H1 (cell line): ENCODE measurements around the gene DUSP18. TPM values are rescaled to one million over a fixed set of nuclear protein-coding genes. Genes with fewer than 3 reads are reported as not detected.
A peak's percentile ranks its signal among the peaks of the same experiment; 100 is the strongest.

Source experiments
- CTCF ChIA-PET: fragments of 300-600 bp; sonication (Branson Sonifier 250); formaldehyde crosslinking; loops from one replicate; lab custom pipeline; 2021; ENCODE audit not compliant: partially characterized antibody; lab: Charles Lee
- POLR2A ChIA-PET: fragments of 300-600 bp; sonication (Branson Sonifier 250); formaldehyde crosslinking; loops from one replicate; lab custom pipeline; 2021; ENCODE audit warnings: inconsistent platforms; ENCODE audit not compliant: partially characterized antibody; lab: Charles Lee
- DNase-seq, 2 experiments: peaks; one replicate each; pipeline versions ENCODE4 v3.0.0 to v3.0.0-alpha.2; 2010 to 2022; ENCODE audit warnings: low spot score in 2 of 2, low read depth in 1 of 2, mixed read lengths in 1 of 2
- FAIRE-seq: peaks from 2 replicates; lab custom pipeline; 2011; peaks lifted over from hg19 to GRCh38; lab: Jason Lieb, UNC
- H2AFZ ChIP-seq: 2 replicates; pipeline ENCODE4 v1.8.1; 2012; ENCODE audit warnings: low read length, inconsistent platforms
- H2AK5ac ChIP-seq: 2 replicates; pipeline ENCODE4 v1.6.1; 2013; ENCODE audit warnings: low read depth, low read length
- H2BK120ac ChIP-seq: replicated peaks from 2 replicates; pipeline ENCODE3; 2013; ENCODE audit warnings: low read depth, low read length, inconsistent platforms
- H2BK12ac ChIP-seq: 2 replicates; pipeline ENCODE4 v1.6.1; 2013; ENCODE audit warnings: low read depth, low read length
- H2BK15ac ChIP-seq: 2 replicates; pipeline ENCODE4 v1.6.1; 2013; ENCODE audit warnings: low read length
- H2BK20ac ChIP-seq: 2 replicates; pipeline ENCODE4 v1.6.1; 2013; ENCODE audit warnings: low read length
- H2BK5ac ChIP-seq: 2 replicates; pipeline ENCODE4 v1.6.1; 2013; ENCODE audit warnings: low read depth, low read length
- H3K14ac ChIP-seq: 2 replicates; pipeline ENCODE4 v1.6.1; 2013; ENCODE audit warnings: inconsistent platforms; ENCODE audit not compliant: insufficient read length
- H3K18ac ChIP-seq: 2 replicates; pipeline ENCODE4 v1.6.1; 2013; ENCODE audit warnings: low read length; ENCODE audit errors: extremely low read depth
- H3K23ac ChIP-seq: 2 replicates; pipeline ENCODE4 v1.6.1; 2013; ENCODE audit warnings: inconsistent platforms; ENCODE audit not compliant: insufficient read length
- H3K23me2 ChIP-seq: 2 replicates; pipeline ENCODE4 v1.6.1; 2013; ENCODE audit warnings: low read depth, low read length
- H3K27ac ChIP-seq: 2 replicates; pipeline ENCODE4 v1.6.1; 2011; ENCODE audit warnings: low read depth, low read length, inconsistent platforms
- H3K27me3 ChIP-seq, 4 experiments: replicated peaks in 1 of 4; 1 replicate in 1 of 4; 2 replicates in 3 of 4; pipeline versions ENCODE4 v1.6.1 to v1.8.1; 2011 to 2013; ENCODE audit warnings: low read length in 3 of 4, mild to moderate bottlenecking in 3 of 4, inconsistent platforms in 2 of 4, mixed read lengths in 2 of 4, moderate library complexity in 1 of 4; ENCODE audit not compliant: control insufficient read depth in 3 of 4, insufficient read depth in 3 of 4; ENCODE audit errors: extremely low read depth in 1 of 4
- H3K36me3 ChIP-seq, 4 experiments: 2 replicates each; pipeline versions ENCODE4 v1.6.1 to v1.8.1; 2011 to 2013; ENCODE audit warnings: mild to moderate bottlenecking in 4 of 4, low read length in 3 of 4, moderate library complexity in 2 of 4, control low read depth in 1 of 4, inconsistent platforms in 1 of 4; ENCODE audit not compliant: insufficient read depth in 4 of 4, control insufficient read depth in 2 of 4
- H3K4ac ChIP-seq: replicated peaks from 2 replicates; pipeline ENCODE3; 2013; ENCODE audit warnings: low read length, low read depth, mixed read lengths, inconsistent platforms; ENCODE audit not compliant: insufficient read length
- H3K4me1 ChIP-seq, 4 experiments: replicated peaks in 1 of 4; 1 replicate in 1 of 4; 2 replicates in 3 of 4; pipeline versions ENCODE4 v1.6.1 to v1.8.1; 2011 to 2013; ENCODE audit warnings: low read length in 3 of 4, inconsistent platforms in 2 of 4, mixed read lengths in 1 of 4; ENCODE audit not compliant: insufficient read depth in 4 of 4, control insufficient read depth in 3 of 4
- H3K4me2 ChIP-seq, 2 experiments: 2 replicates each; pipeline versions ENCODE4 v1.6.1 to v1.8.1; 2011 to 2013; ENCODE audit warnings: low read depth in 2 of 2, low read length in 2 of 2, control low read depth in 1 of 2, inconsistent platforms in 1 of 2, mild to moderate bottlenecking in 1 of 2; ENCODE audit not compliant: insufficient read depth in 1 of 2
- H3K4me3 ChIP-seq, 4 experiments: fragments of 200-600, 300-600 bp in 1 of 4; sonication (generic), shearing (Covaris generic), sonication (Bioruptor Twin) in 1 of 4; 2 replicates each; pipeline versions ENCODE4 v1.5.1 to v1.8.1; 2011 to 2016; ENCODE audit warnings: low read length in 4 of 4, low read depth in 3 of 4, control low read depth in 2 of 4, inconsistent platforms in 2 of 4, mild to moderate bottlenecking in 2 of 4, mixed read lengths in 1 of 4, moderate library complexity in 1 of 4; ENCODE audit not compliant: insufficient read depth in 2 of 4; ENCODE audit errors: extremely low read depth in 1 of 4
- H3K56ac ChIP-seq: replicated peaks from 2 replicates; pipeline ENCODE3; 2013; ENCODE audit warnings: low read depth, mild to moderate bottlenecking, mixed read lengths, low read length, inconsistent platforms; ENCODE audit not compliant: insufficient read length
- H3K79me1 ChIP-seq: 2 replicates; pipeline ENCODE4 v1.6.1; 2013; ENCODE audit warnings: low read depth, low read length, control low read depth
- H3K79me2 ChIP-seq, 2 experiments: 2 replicates each; pipeline versions ENCODE4 v1.6.1 to v1.8.1; 2012 to 2013; ENCODE audit warnings: low read length in 2 of 2, mild to moderate bottlenecking in 2 of 2, inconsistent platforms in 1 of 2; ENCODE audit not compliant: insufficient read depth in 2 of 2, control insufficient read depth in 1 of 2
- H3K9ac ChIP-seq, 4 experiments: replicated peaks in 1 of 4; 1 replicate in 1 of 4; 2 replicates in 3 of 4; pipeline versions ENCODE4 v1.6.1 to v1.8.1; 2011 to 2013; ENCODE audit warnings: low read depth in 3 of 4, low read length in 3 of 4, control low read depth in 2 of 4, mild to moderate bottlenecking in 2 of 4, moderate library complexity in 2 of 4, inconsistent platforms in 1 of 4; ENCODE audit errors: extremely low read depth in 1 of 4
- H3K9me3 ChIP-seq, 2 experiments: 2 replicates each; pipeline versions ENCODE4 v1.6.1 to v1.8.1; 2012 to 2013; ENCODE audit warnings: mild to moderate bottlenecking in 2 of 2, moderate library complexity in 2 of 2, control low read depth in 1 of 2, inconsistent platforms in 1 of 2, low read depth in 1 of 2, low read length in 1 of 2, mixed read lengths in 1 of 2; ENCODE audit not compliant: insufficient read depth in 2 of 2
- H4K20me1 ChIP-seq, 2 experiments: replicated peaks in 1 of 2; 2 replicates each; pipeline versions ENCODE3 to v1.8.1; 2011 to 2013; ENCODE audit warnings: inconsistent platforms in 2 of 2, low read length in 2 of 2, mild to moderate bottlenecking in 1 of 2; ENCODE audit not compliant: insufficient read depth in 2 of 2, control insufficient read depth in 1 of 2
- H4K5ac ChIP-seq: 2 replicates; pipeline ENCODE4 v1.6.1; 2013; ENCODE audit warnings: low read length, low read depth, mixed read lengths, inconsistent platforms; ENCODE audit not compliant: insufficient read length
- H4K8ac ChIP-seq: 2 replicates; pipeline ENCODE4 v1.8.0; 2013; ENCODE audit warnings: mild to moderate bottlenecking, moderate library complexity, low read length, inconsistent platforms; ENCODE audit not compliant: insufficient read depth; ENCODE audit errors: extremely low read depth
- H4K91ac ChIP-seq: replicated peaks from 2 replicates; pipeline ENCODE3; 2013; ENCODE audit warnings: low read length, mixed read lengths, inconsistent platforms; ENCODE audit not compliant: insufficient read length
- ASH2L ChIP-seq: fragments of 200-600, 300-600 bp; sonication (generic); IDR thresholded peaks from one replicate; pipeline ENCODE4 v1.7.1; 2017; ENCODE audit warnings: low read length
- ATF3 ChIP-seq: IDR thresholded peaks from 2 replicates; pipeline ENCODE4 v1.6.1; 2011; ENCODE audit warnings: low read depth, mild to moderate bottlenecking, low read length; ENCODE audit not compliant: insufficient read depth
- BACH1 ChIP-seq: IDR thresholded peaks from 2 replicates; pipeline ENCODE4 v1.6.1; 2012; ENCODE audit warnings: low read length, improper control_type of control experiment
- CBX5 ChIP-seq: fragments of 300-800, 300-1000 bp; sonication (generic); IDR thresholded peaks from 2 replicates; pipeline ENCODE4 v1.7.1; 2016; ENCODE audit warnings: antibody characterized with exemption, low read length, low read depth
- CREB1 ChIP-seq: IDR thresholded peaks from 2 replicates; pipeline ENCODE4 v1.6.1; 2012; ENCODE audit warnings: inconsistent platforms
- KDM1A ChIP-seq: fragments of 200-600, 300-600 bp; sonication (generic); IDR thresholded peaks from 2 replicates; pipeline ENCODE4 v1.7.1; 2016; ENCODE audit warnings: mild to moderate bottlenecking, low read length, borderline replicate concordance
- SP1 ChIP-seq: IDR thresholded peaks from 2 replicates; pipeline ENCODE4 v1.6.1; 2011; ENCODE audit warnings: low read depth, low read length
- WGBS, 2 experiments: shearing (Covaris generic) in 1 of 2; methylation state at CpG; one replicate each; pipeline versions ENCODE4 v1.1.6 to v1.1.7; 2013 to 2015; ENCODE audit warnings: low lambda C conversion rate in 2 of 2, mixed read lengths in 2 of 2, inconsistent platforms in 1 of 2, low coverage in 1 of 2, missing lambda C conversion rate in 1 of 2; ENCODE audit not compliant: insufficient replicate concordance in 2 of 2, insufficient coverage in 1 of 2, insufficient read length in 1 of 2; ENCODE audit errors: extremely low coverage in 1 of 2, missing lambda C conversion rate in 1 of 2; 5-methylcytosine and 5-hydroxymethylcytosine counted together
- polyA plus RNA-seq, 7 experiments: library from polyadenylated mRNA; depleted of rRNA in 3 of 7; stranded (reverse) in 5 of 7; unstranded in 2 of 7; fragments of >200 nt in 5 of 7; fragments of 200-250 nt in 2 of 7; gene quantifications; 1 replicate in 5 of 7; 2 replicates in 1 of 7; 4 replicates in 1 of 7; pipeline versions ENCODE4 v1.2.1 to v1.2.3, GENCODE V29; 2011 to 2013; ENCODE audit warnings: missing spikeins in 2 of 7, mixed read lengths in 2 of 7
- total RNA-seq: library from RNA; stranded (reverse); fragmentation: NEBNext Ultra II Directional; extraction: Animal tissue kit (Norgen Biotek cat#: 25700); gene quantifications from 2 replicates; pipeline ENCODE4 v1.2.1, GENCODE V29; 2021

DUSP18 gene
- total and polyA plus RNA-seq, 2 of the 8 experiments (the other 6 are each of a cell fraction or from before 2014, with no cell fraction given), result 2.6 to 7.3 TPM

GRCh38 chr22:30680991-30681770 is 13.5 kb upstream of the DUSP18 start:
- peaks cover 0 to 9% (median 3%) of the 10 kb centered on the region in 4 experiments; a peak in 5 of 7 replicates for H3K4me1 ChIP-seq
- H3K79me1 ChIP-seq, result no peaks in the 10 kb centered on the region; the same call in 1 of the 2 replicates
- no peak overlapping the region for H3K9ac ChIP-seq
- 100% methylated on average over 1 of the region's 1 CpG; no CpG with 5 or more reads in 1 of the 2 experiments for WGBS, 2 experiments
- no peak overlapping the region for H3K4me3 ChIP-seq
- no peak overlapping the region for H4K5ac ChIP-seq
- no peak overlapping the region for H3K4ac ChIP-seq
- H3K4me2 ChIP-seq, result peak overlapping the region in 1 of 2 experiments; percentile 41; a peak in 1 of 4 replicates
- H2AFZ ChIP-seq, result no peak overlapping the region
- no peak overlapping the region for H2BK12ac ChIP-seq
- ChIA-PET CTCF (interaction anchor here (1.6 to 2.1 kb wide), 2 partner anchors 13 to 47 kb away, joined by 5 to 9 read pairs; partner anchors contain the start of gene DUSP18), POLR2A (interaction anchor here (1.4 kb wide), 1 partner anchor 10 kb away, joined by 3 read pairs; no protein-coding TSS in a partner anchor)
- no peak overlapping the region; the same call in 1 of the 2 replicates for H4K8ac ChIP-seq
- H3K14ac ChIP-seq, result no peak overlapping the region
- TF ChIP-seq SP1 (no peak), CBX5 (no peak), KDM1A (peak; percentile 51; the same call in 1 of the 2 replicates), BACH1 (no peak), ATF3 (no peak), CREB1 (no peak), ASH2L (no peak)
- no peak overlapping the region for H4K91ac ChIP-seq
- no peak overlapping the region for H3K56ac ChIP-seq
- no peak overlapping the region; the same call in 1 of the 2 replicates for H2BK5ac ChIP-seq
- H3K27me3 ChIP-seq, result no peaks in the 10 kb centered on the region; a peak in 1 of 7 replicates
- 0 out of 2 replicates have a peak overlapping the region, but pooled peaks have one; percentile 25 for H2BK20ac ChIP-seq
- no peak overlapping the region for H3K18ac ChIP-seq
- no peak overlapping the region for H2AK5ac ChIP-seq
- H4K20me1 ChIP-seq, result no peaks in the 10 kb centered on the region
- H3K79me2 ChIP-seq, result no peaks in the 10 kb centered on the region
- H3K23ac ChIP-seq, result no peak overlapping the region
- H3K27ac ChIP-seq, result no peak overlapping the region
- H2BK120ac ChIP-seq, result no peak overlapping the region
- FAIRE-seq, result peak; percentile 45
- no peaks in the 10 kb centered on the region for H3K23me2 ChIP-seq
- no peak overlapping the region for H2BK15ac ChIP-seq
- H3K9me3 ChIP-seq, result no peaks in the 10 kb centered on the region
- DNase-seq, result no peak
- no peaks in the 10 kb centered on the region for H3K36me3 ChIP-seq
